Stimulated activated CD8-positive, alpha-beta memory T cell treated with anti-CD3 and anti-CD28 coated beads, Interleukin-4, amount 100 ng/mL, for 48 hours (primary cell): ENCODE measurements around the gene JAK2.
A peak's percentile ranks its signal among the peaks of the same experiment; 100 is the strongest.
"Not testable (repeated sequence)": the region's sequence is repeated elsewhere in the genome, so short reads cannot be mapped to it uniquely, and the experiment has no call there.

ENCODE experiments used
- DNase-seq: peaks from one replicate; pipeline ENCODE4 v3.0.0-alpha.2; 2020

Gene JAK2

GRCh38 chr9:4984621-4985385 lies at the start of gene JAK2:
Gene JAK2, plus strand, starts transcription at chr9:4985272. Its CDS starts 36,716 bp downstream, at chr9:5021988.
- peak; percentile 88 for DNase-seq

- DNase-seq, result no peak
These were observed 48.8 kb upstream of the JAK2 start for GRCh38 chr9:4936277-4936676.

GRCh38 chr9:4936823-4937222 lies 48.2 kb upstream of the JAK2 start:
- DNase-seq, result no peak

GRCh38 chr9:4937446-4937845 lies 47.6 kb upstream of the JAK2 start:
- no peak for DNase-seq

GRCh38 chr9:4938496-4938895 lies 46.6 kb upstream of the JAK2 start:
- no peak for DNase-seq

- DNase-seq, result no peak
These were observed 45.9 kb upstream of the JAK2 start for GRCh38 chr9:4939118-4939561.

GRCh38 chr9:4942042-4942691 lies 42.9 kb upstream of the JAK2 start:
- not testable (repeated sequence) for DNase-seq

GRCh38 chr9:4943346-4943745 lies 41.7 kb upstream of the JAK2 start:
- DNase-seq, result no peak

GRCh38 chr9:4944431-4945211 lies 40.5 kb upstream of the JAK2 start:
- DNase-seq, result peak; percentile 72

GRCh38 chr9:4946937-4947336 lies 38.1 kb upstream of the JAK2 start:
- no peak for DNase-seq

GRCh38 chr9:4955836-4956235 lies 29.2 kb upstream of the JAK2 start:
- DNase-seq, result no peak

- DNase-seq, result no peak
These were observed 26.0 kb upstream of the JAK2 start for GRCh38 chr9:4959031-4959430.

GRCh38 chr9:4962085-4962484 lies 23.0 kb upstream of the JAK2 start:
- DNase-seq, result no peak

GRCh38 chr9:4964540-4964939 lies 20.5 kb upstream of the JAK2 start:
- DNase-seq, result no peak

GRCh38 chr9:4965174-4965821 lies 19.8 kb upstream of the JAK2 start:
- no peak for DNase-seq

- DNase-seq, result no peak
These were observed 17.5 kb upstream of the JAK2 start for GRCh38 chr9:4967523-4967922.

- DNase-seq, result no peak
These were observed 15.9 kb upstream of the JAK2 start for GRCh38 chr9:4969130-4969529.

- peak; percentile 75 for DNase-seq
These were observed 14.0 kb upstream of the JAK2 start for GRCh38 chr9:4970970-4971641.

- DNase-seq, result no peak
These were observed 11.8 kb upstream of the JAK2 start for GRCh38 chr9:4973246-4973645.

GRCh38 chr9:4973902-4974301 lies 11.2 kb upstream of the JAK2 start:
- no peak for DNase-seq

- DNase-seq, result no peak
These were observed 5.8 kb upstream of the JAK2 start for GRCh38 chr9:4979239-4979638.

GRCh38 chr9:4980086-4980727 lies 4.9 kb upstream of the JAK2 start:
- DNase-seq, result no peak
